Subcutaneous adipose tissue (tissue), 4 donors: ENCODE data around the gene SCG5. TPM values are rescaled to one million over a fixed set of nuclear protein-coding genes. Genes with fewer than 3 reads are reported as not detected.

Source experiments
- total RNA-seq, 4 donors: library from RNA; depleted of rRNA; stranded (reverse); fragments of >200 nt; gene quantifications; one replicate each; pipeline ENCODE4 v1.1.0, GENCODE V29; 2016
- TF ChIP-seq, protein P1 (sequence below): fragments of 450-650 bp; IDR thresholded peaks from one replicate; pipeline ENCODE4 v1.5.1; 2016; ENCODE audit warnings: low read depth, mild to moderate bottlenecking, control low read depth, antibody characterized with exemption, moderate library complexity

SCG5 gene
- total RNA-seq, 4 donors from 2014 or later: 2.9 TPM; not detected in 3

DNA sequence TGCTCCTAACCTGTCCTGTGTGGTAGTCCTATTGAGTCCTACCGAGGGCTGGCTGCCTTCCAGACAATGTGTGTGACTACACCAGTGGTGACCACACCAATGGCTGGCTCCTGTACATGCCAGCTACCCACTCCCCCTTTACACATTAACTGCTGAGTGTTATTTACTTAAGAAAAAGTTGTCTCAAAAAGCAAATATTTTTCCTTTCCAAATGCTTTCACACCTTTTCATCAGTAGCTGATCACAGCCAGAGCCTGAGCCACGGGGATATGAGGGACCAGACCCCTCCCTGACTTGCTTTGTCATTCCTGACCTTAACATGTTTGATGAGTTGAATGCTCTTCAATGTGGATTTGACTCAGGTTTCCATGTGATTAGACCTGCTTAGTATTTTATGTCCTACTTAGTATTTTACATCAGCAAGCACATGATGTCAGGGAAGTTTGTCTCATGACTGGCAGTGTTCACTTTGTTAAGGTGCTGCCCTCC, 46.7 kb downstream of the SCG5 start:
- TF ChIP-seq, protein P1, sequence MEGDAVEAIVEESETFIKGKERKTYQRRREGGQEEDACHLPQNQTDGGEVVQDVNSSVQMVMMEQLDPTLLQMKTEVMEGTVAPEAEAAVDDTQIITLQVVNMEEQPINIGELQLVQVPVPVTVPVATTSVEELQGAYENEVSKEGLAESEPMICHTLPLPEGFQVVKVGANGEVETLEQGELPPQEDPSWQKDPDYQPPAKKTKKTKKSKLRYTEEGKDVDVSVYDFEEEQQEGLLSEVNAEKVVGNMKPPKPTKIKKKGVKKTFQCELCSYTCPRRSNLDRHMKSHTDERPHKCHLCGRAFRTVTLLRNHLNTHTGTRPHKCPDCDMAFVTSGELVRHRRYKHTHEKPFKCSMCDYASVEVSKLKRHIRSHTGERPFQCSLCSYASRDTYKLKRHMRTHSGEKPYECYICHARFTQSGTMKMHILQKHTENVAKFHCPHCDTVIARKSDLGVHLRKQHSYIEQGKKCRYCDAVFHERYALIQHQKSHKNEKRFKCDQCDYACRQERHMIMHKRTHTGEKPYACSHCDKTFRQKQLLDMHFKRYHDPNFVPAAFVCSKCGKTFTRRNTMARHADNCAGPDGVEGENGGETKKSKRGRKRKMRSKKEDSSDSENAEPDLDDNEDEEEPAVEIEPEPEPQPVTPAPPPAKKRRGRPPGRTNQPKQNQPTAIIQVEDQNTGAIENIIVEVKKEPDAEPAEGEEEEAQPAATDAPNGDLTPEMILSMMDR: no peak

DNA sequence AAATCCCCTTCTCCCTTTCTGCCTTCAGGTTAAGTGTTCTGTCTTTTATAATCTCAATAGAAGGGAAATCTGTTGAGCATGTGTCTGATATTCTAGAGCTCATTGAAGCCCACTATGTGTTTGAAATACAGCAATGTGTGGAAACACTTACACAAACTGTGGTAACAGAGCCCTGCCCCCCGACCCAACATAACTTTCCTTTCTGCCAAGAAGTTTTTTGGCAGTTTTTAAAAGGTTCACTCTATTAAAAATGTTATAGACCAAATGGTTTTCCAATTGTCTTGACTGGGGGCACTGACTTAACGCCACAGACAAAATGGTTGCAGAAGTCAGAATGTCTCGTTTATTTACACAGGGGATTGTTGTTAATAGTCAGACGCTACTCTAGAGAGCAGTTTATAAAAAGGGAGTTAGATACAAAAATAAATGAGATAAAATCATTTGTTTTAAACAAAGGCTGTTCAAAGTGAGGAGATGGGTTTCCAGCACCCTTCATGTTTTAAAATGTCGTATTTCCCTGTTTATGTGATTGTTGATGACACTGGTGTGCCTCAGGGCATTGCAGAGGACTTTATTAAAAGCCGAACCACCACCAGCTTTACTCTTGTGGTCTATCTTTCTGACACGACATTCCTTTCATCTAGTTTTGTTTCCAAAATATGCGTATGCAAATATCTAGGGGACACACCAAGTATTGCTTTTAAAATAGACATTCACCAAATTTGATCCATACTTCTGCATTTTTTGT, 49.6 kb downstream of the SCG5 start:
- TF ChIP-seq, protein P1: no peak

- TF ChIP-seq, protein P1: no peak
Observed at GRCh38 chr15:32691689-32692038, 50.2 kb downstream of the SCG5 start.

- TF ChIP-seq, protein P1: no peak
Observed at GRCh38 chr15:32692286-32692685, 50.8 kb downstream of the SCG5 start.

DNA sequence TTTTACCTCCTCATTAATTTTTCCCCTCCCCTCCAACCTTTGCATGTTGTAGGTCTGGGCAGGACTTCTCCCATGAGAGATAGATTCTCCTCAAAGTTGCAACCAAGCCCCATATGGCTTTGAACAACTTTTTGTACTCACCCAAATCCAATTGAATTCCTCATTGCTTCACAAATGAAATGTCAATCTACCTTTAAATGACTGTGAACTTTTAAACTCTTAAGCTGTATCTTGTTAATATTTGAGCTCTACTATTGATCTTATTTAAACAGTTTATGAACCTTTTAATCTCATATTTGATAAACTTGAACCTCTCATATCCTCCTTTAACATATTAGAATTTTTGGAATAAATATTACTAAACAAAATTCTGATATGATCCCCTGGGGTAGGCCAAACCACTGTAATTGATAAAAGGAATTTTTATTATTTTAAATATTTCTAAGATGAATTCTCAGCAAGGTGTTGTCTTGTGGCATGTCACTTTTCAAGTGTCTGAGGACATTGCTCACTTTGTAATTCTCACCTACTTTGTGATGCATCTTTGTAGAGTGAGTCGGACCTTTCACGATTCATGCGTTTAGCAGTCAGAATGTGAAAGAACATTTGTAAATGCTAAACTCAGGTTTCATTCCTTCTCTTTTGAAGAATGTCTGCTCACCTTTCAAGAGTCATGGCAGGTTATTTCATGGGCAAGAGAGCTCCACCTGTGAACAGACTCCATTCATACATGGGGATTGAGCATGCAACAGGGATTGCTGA, 52.9 kb downstream of the SCG5 start:
- TF ChIP-seq, protein P1: no peak

- TF ChIP-seq, protein P1: no peak
Observed at GRCh38 chr15:32698773-32699390, 57.4 kb downstream of the SCG5 start.
